ENCODE data around the gene ARHGAP18. TPM values are rescaled to one million over a fixed set of nuclear protein-coding genes. Genes with fewer than 3 reads are reported as not detected.

Gene ARHGAP18
- total RNA-seq, 2 donors from 2014 or later = 14.3 to 17.7 TPM

DNA sequence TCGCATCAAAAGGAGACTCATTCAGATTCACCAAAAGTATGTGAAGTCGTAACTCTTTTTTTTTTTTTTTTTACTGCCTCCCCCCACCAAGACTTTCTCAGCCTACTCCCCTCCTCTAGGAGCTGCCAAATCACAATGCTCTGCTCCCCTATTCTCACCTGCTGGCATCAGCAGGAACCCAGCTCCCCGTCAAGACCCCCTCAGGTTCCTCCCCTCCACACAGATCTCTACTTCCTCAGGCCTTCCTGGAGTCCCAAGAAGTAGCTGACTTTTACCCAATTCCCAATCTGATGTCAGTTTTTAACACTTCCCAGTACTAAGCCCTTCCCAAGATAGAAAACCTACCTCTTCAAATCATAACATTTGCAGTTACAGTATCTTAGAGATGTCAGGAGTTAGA is 39.3 kb downstream of the ARHGAP18 start:
- Histone ChIP-seq H3K4me1 (ENCODE audit: control insufficient read depth, insufficient read depth, low read length) (no peaks in the 10 kb centered on the region), H3K4me3 (ENCODE audit: low read length) (no peak overlapping the region), H3K9ac (ENCODE audit: extremely low read depth, low read length, poor library complexity, severe bottlenecking) (no peak overlapping the region), H3K9me3 (ENCODE audit: control insufficient read depth, low read length) (no peaks in the 10 kb centered on the region), H3K36me3 (ENCODE audit: control insufficient read depth, insufficient read depth, low read length) (no peaks in the 10 kb centered on the region), H3K27ac (ENCODE audit: low read depth, low read length) (no peak overlapping the region), H3K27me3 (ENCODE audit: control insufficient read depth, insufficient read depth, low read length, poor library complexity, severe bottlenecking) (no peaks in the 10 kb centered on the region)
- H3K27ac Mint-ChIP-seq = no peak overlapping the region
- H3K4me3 Mint-ChIP-seq = no peak overlapping the region
- 66 to 84% methylated on average over 2 to 3 of the region's 3 CpGs for WGBS, 2 experiments (ENCODE audit: insufficient coverage in 1 of 2, insufficient read length in 1 of 2)
- no peaks in the 10 kb centered on the region for H3K36me3 Mint-ChIP-seq (ENCODE audit: low read depth)
- peaks cover 34% of the 10 kb centered on the region for H3K4me1 Mint-ChIP-seq
- no peaks in the 10 kb centered on the region for H3K27me3 Mint-ChIP-seq (ENCODE audit: insufficient read depth)
- no peaks in the 10 kb centered on the region for H3K9me3 Mint-ChIP-seq
- no peak for DNase-seq
- TF ChIP-seq, protein P1, sequence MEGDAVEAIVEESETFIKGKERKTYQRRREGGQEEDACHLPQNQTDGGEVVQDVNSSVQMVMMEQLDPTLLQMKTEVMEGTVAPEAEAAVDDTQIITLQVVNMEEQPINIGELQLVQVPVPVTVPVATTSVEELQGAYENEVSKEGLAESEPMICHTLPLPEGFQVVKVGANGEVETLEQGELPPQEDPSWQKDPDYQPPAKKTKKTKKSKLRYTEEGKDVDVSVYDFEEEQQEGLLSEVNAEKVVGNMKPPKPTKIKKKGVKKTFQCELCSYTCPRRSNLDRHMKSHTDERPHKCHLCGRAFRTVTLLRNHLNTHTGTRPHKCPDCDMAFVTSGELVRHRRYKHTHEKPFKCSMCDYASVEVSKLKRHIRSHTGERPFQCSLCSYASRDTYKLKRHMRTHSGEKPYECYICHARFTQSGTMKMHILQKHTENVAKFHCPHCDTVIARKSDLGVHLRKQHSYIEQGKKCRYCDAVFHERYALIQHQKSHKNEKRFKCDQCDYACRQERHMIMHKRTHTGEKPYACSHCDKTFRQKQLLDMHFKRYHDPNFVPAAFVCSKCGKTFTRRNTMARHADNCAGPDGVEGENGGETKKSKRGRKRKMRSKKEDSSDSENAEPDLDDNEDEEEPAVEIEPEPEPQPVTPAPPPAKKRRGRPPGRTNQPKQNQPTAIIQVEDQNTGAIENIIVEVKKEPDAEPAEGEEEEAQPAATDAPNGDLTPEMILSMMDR (conservative IDR thresholded peaks at IDR 0.05) = no peak

DNA sequence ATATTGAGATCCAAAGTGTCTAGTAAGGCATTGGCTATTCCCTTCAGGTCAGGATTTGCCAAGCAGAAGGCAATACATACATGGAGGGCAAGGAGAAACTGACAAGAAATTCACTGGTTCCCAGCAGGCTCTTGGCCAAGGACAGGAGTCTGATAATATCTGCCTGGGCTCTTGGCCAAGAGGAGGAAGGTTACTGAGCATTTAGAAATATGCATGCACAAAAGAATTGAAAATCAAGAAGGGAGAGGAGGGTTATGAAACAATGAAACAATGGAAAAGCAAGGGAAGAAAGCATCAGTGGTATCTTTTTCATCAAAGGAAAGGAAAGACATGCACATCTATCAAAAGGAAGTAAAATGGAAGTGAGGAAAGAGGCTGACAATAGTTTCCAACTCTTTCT is 42.4 kb downstream of the ARHGAP18 start:
- H3K4me3 Mint-ChIP-seq = no peak overlapping the region
- no peaks in the 10 kb centered on the region for H3K27me3 Mint-ChIP-seq (ENCODE audit: insufficient read depth)
- TF ChIP-seq, protein P1 (conservative IDR thresholded peaks at IDR 0.05) = no peak
- Histone ChIP-seq H3K27ac (ENCODE audit: low read depth, low read length) (no peak overlapping the region), H3K9me3 (ENCODE audit: control insufficient read depth, low read length) (no peaks in the 10 kb centered on the region), H3K27me3 (ENCODE audit: control insufficient read depth, insufficient read depth, low read length, poor library complexity, severe bottlenecking) (no peaks in the 10 kb centered on the region), H3K4me1 (ENCODE audit: control insufficient read depth, insufficient read depth, low read length) (no peaks in the 10 kb centered on the region), H3K36me3 (ENCODE audit: control insufficient read depth, insufficient read depth, low read length) (no peaks in the 10 kb centered on the region), H3K4me3 (ENCODE audit: low read length) (no peak overlapping the region), H3K9ac (ENCODE audit: extremely low read depth, low read length, poor library complexity, severe bottlenecking) (no peak overlapping the region)
- H3K27ac Mint-ChIP-seq = no peak overlapping the region
- H3K9me3 Mint-ChIP-seq = no peaks in the 10 kb centered on the region
- peaks cover 43% of the 10 kb centered on the region for H3K4me1 Mint-ChIP-seq
- H3K36me3 Mint-ChIP-seq (ENCODE audit: low read depth) = no peaks in the 10 kb centered on the region
- DNase-seq = no peak

- H3K4me1 Mint-ChIP-seq = peaks cover 41% of the 10 kb centered on the region
- H3K27me3 Mint-ChIP-seq (ENCODE audit: insufficient read depth) = no peaks in the 10 kb centered on the region
- H3K27ac Mint-ChIP-seq = no peak overlapping the region
- H3K4me1 ChIP-seq (ENCODE audit: control insufficient read depth, insufficient read depth, low read length) = no peaks in the 10 kb centered on the region
- no peaks in the 10 kb centered on the region for H3K9me3 Mint-ChIP-seq
- no peaks in the 10 kb centered on the region for H3K9me3 ChIP-seq (ENCODE audit: control insufficient read depth, low read length)
- no peak overlapping the region for H3K4me3 ChIP-seq (ENCODE audit: low read length)
- no peak overlapping the region for H3K9ac ChIP-seq (ENCODE audit: extremely low read depth, low read length, poor library complexity, severe bottlenecking)
- no peak overlapping the region for H3K4me3 Mint-ChIP-seq
- H3K36me3 Mint-ChIP-seq (ENCODE audit: low read depth) = no peaks in the 10 kb centered on the region
- H3K27ac ChIP-seq (ENCODE audit: low read depth, low read length) = no peak overlapping the region
- TF ChIP-seq, protein P1 (conservative IDR thresholded peaks at IDR 0.05) = peak; percentile 35
- no peak for DNase-seq
- no peaks in the 10 kb centered on the region for H3K27me3 ChIP-seq (ENCODE audit: control insufficient read depth, insufficient read depth, low read length, poor library complexity, severe bottlenecking)
- H3K36me3 ChIP-seq (ENCODE audit: control insufficient read depth, insufficient read depth, low read length) = no peaks in the 10 kb centered on the region
These were observed 42.9 kb downstream of the ARHGAP18 start for GRCh38 chr6:129667034-129667433.

All from endodermal cell (in vitro differentiated cells).